Ishikawa (cell line): ENCODE results near the gene VGLL3.

ENCODE experiments used
- CEBPB ChIP-seq: IDR thresholded peaks from 2 replicates; pipeline ENCODE4 v1.6.1; 2012
- CREB1 ChIP-seq: IDR thresholded peaks from 2 replicates; pipeline ENCODE4 v1.6.1; 2012; ENCODE audit warnings: low read depth
- EP300 ChIP-seq: IDR thresholded peaks from 2 replicates; pipeline ENCODE4 v1.6.1; 2012; ENCODE audit warnings: borderline replicate concordance
- MAX ChIP-seq: IDR thresholded peaks from 2 replicates; pipeline ENCODE4 v1.6.1; 2012
- NFIC ChIP-seq: IDR thresholded peaks from 2 replicates; pipeline ENCODE4 v1.6.1; 2012
- RAD21 ChIP-seq: IDR thresholded peaks from 2 replicates; pipeline ENCODE4 v1.6.1; 2012; ENCODE audit warnings: low read depth
- REST ChIP-seq: IDR thresholded peaks from 2 replicates; pipeline ENCODE4 v1.6.1; 2012; ENCODE audit warnings: low read depth, mild to moderate bottlenecking
- TAF1 ChIP-seq: IDR thresholded peaks from 2 replicates; pipeline ENCODE4 v1.6.1; 2012; ENCODE audit warnings: low read depth, mild to moderate bottlenecking
- TCF12 ChIP-seq: IDR thresholded peaks from 2 replicates; pipeline ENCODE4 v1.6.1; 2012; ENCODE audit warnings: low read depth
- TEAD4 ChIP-seq: IDR thresholded peaks from 2 replicates; pipeline ENCODE4 v1.6.1; 2012
- USF1 ChIP-seq: IDR thresholded peaks from 2 replicates; pipeline ENCODE4 v1.6.1; 2012
- ZBTB7A ChIP-seq: IDR thresholded peaks from 2 replicates; pipeline ENCODE4 v1.6.1; 2012; ENCODE audit warnings: low read depth

- TF ChIP-seq CREB1, result no peak
- TF ChIP-seq CEBPB, result no peak
- no peak for TF ChIP-seq MAX
- no peak for TF ChIP-seq TAF1
- no peak for TF ChIP-seq NFIC
- TF ChIP-seq ZBTB7A, result no peak
- no peak for TF ChIP-seq TCF12
- no peak for TF ChIP-seq USF1
- no peak for TF ChIP-seq RAD21
- TF ChIP-seq EP300, result no peak
- no peak for TF ChIP-seq REST
- no peak for TF ChIP-seq TEAD4
These were observed 22.6 kb downstream of the VGLL3 start for GRCh38 chr3:86968244-86968932.
